NCI-H146 (cell line): ENCODE measurements around the gene PRELID3B.
A peak's percentile ranks its signal among the peaks of the same experiment; 100 is the strongest.

Experiments
- DNase-seq: peaks from one replicate; lab custom pipeline; 2025; lab: John Stamatoyannopoulos, UW

The PRELID3B gene

DNA sequence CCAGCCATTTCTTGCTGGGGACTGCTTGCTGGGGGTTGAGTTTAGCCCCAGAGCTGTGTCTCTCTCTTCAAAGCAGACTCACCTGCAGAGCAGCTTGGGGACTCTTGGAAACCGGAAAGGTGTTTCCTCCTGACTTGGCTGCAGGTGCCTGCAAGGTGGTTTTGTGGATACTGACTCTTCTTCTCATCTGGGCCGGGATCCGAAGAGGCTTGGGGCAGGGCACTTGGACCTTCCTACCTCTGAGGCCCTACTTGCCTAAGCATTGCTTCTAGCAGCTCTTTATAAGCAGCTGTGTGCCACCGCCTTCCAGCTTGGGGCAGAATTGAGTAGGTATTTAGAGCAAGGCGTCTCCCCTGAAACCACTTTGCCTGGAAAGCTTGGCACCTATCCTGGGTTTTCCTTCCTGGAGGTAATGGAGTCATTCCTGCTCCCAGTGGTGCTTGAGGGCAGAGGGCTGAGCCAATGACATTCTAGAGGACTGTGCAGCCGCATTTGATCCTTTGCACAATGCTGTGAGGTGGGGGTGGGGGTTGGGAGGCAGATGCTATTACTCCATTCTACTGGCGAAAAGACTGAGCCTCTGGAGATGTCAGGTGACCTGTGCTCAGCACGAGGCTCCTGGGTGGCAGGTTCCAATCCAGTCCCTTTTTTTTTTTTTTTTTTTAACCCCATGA, 32.1 kb downstream of the PRELID3B start:
- no peak for DNase-seq

DNA sequence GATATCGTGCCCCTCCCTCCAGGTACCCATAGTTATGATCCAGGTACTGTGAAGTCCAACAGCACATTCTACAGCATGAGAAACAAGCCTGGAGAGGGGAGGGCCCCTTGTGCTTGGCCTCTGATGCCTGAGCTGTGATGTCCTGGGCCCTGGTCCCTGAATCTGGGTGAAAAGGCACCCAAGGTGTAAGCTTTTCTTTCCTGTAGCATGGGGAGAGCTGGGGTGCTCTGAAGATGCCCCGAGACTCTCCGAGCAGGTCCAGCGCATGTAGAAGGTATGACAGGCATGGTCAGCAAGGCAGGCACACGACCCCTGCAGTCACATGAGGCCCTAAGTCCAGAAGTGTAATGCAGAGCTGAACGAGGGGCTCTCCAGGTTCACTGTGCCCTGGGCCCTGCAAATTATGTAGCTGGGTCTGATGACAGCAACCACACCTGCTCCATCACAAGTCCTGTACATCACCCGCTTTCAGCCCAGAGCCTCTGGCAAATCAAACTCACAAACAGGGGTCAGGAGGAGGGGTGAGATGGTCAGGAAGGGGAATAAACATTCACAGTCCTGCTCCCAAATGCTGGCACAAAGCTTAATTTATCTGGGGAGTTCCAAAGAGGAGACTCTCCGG, 33.8 kb downstream of the PRELID3B start:
- DNase-seq, result no peak

DNA sequence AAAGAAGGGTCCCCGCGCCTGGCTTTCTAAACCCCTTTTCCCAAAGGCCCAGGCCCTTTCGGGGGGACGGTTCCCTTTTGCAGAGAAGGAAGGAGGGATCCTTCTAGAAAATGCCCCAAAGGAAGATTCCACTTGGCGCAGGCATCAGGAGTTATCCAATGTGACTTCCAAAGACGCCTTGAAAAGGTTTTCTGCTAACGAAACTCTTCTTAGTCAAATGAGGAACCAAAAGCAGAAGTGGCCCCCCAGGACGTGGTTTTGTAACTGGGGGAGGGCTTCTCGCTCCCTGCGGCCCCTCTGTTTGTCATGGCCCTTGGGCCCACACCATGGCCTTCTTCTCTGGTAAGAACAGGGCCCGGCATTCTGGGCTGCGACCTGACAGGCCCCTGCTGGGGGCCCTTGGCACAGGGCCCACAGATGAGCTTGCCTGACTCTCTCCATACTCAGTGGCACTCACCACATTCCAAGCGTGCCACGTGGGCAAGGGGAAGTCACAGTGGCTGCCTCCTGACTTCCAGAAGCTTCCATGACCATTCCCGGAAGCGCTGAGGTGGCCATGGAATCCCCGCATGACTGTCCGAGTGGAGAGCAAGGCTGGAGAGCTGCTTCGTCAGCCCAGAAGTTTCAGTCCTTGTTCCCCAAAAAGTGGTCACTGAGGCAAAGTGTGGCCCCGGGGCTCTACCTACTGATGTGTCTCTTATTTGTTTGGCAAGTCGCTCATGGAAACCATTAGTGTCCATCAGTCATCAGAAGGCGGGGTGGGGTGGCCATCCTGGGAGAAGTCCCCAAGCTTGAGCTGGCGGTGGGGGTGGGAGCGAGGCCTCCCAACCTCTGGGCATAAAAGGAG, 34.7 kb downstream of the PRELID3B start:
- DNase-seq, result no peak

DNA sequence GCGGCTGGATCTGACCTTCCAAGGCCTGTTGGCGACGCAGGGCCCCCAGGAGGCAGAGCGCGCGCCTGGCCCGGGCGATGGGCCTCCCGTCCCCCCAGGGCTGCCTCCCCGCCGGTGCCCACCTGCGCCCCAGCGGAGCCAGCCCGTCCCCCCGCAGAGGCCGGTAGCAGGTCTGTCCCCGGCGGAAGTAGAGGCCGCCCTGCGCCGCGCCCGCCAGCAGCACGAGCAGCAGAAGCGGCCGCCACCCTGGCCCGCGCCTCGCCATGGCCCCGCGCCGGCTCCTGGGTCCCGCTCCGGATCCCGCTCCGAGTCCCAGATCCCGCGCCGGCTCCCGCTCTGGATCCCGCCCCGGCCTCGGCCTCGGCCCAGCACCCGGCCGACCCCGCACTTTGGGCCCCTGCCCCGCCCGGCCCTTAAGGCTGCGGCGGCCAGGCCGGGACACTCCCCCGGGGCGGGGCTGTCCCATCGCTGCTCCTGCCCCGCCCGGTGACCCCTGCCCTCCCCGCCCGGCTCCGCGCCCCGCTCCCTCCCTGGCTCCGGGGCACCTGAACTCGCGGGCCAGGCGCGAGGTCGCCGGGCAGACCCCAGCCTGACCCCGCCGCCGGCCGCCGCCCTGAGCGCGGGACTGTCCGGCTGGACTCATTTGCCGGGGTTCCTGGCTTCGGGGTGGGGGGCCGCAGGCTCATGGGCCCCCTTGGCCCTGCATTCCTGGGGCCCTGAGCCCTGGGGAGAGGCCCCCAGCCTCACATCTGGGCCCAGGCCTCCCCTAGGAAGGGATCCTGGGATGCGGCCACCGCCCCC, 35.5 kb downstream of the PRELID3B start, which contains the start of gene CTSZ:
Gene CTSZ, minus strand, starts transcription at position 391 of the 801 bp plus-strand sequence. Its CDS starts 126 bp downstream, at position 265.
- peak; percentile 51 for DNase-seq

DNA sequence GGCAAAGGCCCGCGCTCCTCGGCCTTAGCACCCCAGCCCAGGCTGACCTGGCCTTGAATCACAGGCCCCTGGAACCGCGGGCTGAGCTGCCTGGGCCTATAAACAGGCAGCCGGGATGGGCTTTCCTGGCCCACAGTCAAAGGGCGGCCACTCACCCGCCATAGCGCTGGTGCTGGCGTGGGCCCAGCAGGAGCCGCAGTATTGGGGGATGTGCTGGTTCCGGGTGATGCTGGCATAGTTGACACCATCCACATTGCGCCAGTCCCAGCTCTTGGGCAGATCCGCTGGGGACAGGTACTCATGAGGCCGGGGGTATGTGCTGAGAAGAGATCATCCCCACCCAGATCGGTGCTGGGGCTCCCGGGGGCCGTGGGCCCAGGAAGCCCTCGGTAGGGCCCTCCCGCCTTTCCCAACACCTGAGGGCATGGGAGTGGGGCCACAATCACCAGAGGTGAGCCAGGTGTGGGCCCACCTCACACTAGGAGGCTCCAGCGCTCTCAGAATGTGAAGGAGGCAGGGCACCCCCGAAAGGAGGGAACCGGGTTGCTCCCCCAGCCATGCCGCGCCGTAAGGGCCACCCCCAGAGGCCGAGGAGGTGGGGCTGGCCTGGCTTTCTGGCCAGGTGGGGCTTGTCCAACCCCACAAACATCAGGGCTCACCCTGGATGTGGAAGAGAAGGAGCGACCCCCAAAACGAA, 36.3 kb downstream of the PRELID3B start:
- DNase-seq, result no peak

DNA sequence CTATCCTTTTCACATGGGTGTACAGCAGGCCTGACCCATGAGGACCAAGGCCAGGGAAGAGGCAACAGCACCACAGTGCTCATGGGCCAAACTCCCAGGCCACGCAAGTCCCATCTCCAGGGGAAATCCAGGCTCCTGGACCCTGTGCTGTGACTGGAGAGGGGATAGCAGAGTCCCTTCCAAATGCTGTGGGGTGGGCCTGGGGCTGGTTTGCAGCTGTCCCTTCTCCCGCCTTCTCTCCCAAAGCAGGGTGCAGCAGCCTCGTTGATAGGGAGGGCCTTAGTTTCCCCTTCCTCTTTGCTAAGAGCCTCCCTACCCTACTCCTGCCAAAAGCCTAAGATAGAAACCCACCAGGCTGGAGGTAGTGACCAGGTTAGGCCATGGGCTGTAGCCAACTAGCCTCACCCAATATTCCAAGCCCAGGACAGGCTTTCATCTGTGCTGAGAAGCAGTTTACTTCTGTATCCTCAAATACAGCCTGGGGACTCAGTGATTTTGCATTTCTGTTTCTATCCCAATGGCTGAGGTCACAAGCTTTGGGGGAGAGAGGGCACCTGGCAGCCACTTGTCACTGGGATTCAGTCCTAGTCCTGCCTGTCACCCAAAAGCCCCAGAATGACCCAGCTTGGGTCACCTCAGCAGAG, 36.9 kb downstream of the PRELID3B start:
- no peak for DNase-seq

DNA sequence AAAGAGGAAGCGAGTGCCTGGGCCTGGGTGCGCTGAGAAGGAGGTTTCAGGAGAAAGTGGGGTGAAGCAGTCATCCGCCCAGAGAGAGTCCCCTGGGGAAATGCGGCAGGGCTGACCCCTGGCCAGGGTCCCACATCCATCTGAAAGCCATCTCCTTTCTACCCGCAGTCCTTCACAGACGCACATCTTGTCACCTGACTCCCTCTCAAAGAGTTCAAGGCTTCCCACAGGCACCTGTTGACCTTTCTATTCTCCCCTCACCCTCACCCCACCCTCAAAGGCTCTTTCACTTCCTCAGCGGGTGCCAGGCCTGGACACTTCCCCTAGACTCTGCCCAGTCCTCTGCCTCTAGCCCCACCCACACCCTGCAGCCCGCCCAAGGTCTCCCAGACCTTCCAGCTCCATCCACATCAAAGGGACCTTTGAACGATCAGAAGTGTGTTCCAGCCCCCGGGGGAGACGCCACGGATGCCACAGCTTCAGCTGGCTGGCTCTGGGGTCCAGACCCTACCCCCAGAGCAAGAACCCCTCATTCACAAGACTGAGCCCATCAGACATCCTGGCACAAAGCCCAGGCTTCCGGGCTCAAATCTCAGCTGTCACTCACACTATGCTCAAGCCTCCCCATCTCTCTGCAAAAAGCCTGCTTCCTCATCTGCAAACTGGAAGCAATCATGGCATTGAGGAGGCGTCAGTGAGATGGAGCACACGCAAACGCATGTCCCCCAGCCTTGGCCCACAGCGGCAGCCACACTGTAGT, 37.6 kb downstream of the PRELID3B start:
- no peak for DNase-seq

DNA sequence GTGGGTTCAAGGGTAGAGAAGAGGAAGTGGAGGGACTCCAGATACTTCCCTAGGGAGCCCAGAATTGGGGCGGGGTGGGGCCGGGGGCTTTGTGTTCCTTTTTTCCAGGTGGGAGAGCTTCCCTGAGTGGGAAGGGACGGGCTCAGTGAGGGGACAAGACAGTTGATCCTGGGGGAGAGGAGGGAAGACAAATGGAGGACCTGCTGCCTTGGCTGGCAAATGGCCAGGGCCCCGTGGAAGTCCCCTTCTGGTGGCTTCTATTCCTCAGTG, 38.2 kb downstream of the PRELID3B start:
- no peak for DNase-seq

DNA sequence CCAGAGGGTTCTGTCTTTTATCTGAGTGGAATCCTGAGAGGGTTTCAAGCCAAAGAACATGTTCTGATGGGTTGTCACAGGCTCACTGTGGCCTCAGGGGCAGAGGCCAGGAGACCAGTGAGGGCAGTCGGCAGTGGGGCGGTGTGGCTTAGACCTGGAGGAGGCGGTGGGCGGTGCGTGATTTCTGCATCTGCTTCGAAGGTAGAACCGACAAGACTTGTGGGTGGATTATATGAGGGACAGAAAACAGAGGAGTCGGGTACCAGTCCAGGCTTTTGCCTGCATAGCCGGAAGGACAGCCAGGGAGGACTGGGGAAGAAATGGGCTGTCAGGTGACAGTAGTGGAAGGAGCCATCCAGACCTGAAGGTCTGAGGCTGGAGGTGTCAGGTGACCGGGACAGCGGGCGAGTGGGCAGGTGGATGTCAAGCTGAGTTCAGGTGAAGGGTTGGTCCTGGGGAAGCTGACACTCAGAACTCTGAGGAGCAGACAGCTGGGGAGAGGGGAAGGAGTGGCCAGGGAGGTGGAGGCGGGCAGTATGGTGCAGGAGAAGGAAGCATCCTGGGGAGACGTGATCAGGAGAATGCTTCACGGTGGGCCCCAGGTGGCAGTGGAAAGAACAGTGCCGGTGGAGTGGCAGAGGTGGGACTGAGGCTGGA, 38.6 kb downstream of the PRELID3B start:
- DNase-seq, result no peak

DNA sequence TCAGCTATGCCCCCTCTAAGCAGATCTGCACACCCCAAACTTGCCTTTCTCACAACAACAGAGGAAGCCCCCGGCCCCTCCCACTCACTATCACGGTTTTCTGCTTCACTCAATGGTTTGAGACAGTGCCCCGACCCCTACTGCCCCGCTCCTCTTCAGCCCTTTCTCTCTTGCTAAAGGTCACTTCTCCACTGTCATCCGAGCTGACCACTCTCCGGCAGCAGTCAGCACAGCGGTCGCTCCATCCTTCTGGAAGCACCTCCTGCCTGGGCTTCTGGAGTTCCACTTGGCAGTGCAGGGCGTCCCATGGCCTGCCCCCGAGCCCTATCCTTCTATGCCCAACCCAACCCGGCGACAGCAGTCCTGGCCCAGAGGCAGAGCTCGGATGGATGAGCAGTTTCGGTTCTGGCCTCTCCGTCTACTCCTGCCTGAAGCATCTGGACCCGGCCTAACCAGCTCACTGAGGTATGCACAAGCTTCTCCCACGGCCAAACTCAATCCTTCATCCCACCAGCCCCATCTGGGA, 39.6 kb downstream of the PRELID3B start:
- DNase-seq, result no peak

DNA sequence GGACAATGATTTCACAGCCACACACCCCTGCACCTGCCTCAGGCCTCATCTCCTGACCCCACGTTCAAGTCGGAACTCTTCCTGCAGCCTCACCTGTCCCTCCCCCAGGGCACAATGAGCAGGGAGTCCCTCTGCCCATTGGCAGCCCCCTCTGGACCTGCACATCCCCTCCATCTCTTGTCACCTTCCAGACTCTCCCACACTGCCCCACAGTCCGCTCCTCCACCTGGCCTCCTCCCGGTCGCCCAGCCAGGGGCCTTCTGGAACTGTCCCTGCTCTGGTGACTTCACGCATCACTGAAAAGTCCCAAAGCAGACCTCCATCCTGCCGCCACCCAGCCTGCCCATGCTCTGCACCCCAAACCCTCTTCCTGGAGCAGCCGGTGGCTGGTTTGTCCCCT, 40.2 kb downstream of the PRELID3B start:
- DNase-seq, result no peak

DNA sequence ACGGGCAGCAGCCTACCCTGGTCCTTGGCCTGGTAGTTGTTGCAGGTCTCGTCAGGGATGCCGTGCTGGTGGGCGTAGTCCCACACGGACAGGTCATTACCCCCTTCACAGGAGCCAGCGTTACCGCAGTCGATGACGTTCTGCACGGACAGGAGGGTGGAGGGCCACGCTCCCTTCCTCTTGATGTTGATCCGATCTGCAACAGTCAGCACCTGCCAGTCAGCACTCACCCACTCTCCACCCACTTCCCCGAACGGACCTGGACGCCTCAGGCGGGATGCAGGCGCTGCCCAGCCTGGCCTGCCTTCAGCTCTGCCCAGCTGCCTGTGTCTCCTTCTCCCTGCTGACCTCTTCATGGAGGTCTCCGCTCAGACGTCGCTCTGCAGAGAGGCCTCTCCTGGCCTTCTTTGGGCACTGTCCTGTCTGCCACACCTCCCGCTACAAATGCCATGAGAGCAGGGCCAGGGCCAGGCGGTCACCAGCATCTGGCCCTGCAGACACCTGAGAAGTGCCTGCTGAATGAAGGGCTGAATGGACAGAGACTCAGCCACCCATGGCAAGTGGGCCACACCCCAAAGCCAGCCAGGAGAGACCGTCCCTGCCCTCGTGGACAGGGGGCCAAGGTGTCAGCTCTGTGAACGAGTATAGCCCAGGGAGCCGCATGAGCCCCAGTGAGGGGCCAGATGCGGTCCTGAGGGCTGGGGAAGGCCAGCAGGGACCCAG, 41.0 kb downstream of the PRELID3B start:
- no peak for DNase-seq

DNA sequence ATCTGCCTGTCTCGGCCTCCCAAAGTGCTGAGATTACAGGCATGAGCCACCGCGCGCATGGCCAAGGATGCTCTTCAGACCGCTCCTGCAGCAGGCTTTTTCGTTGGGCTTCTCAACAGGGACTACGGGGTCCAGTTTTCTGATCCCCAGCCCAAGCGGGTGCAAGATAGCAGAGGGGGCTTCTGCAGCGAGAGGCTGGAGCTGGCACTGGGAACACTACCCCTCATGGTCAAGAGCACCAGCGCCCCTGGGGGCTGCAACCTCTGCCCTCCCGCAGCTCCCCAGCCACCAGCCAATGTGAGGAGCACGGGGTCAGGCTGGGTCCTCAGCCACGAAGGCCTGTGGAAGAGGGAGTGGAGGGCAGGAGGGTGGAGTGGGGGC, 41.5 kb downstream of the PRELID3B start:
- no peak for DNase-seq

DNA sequence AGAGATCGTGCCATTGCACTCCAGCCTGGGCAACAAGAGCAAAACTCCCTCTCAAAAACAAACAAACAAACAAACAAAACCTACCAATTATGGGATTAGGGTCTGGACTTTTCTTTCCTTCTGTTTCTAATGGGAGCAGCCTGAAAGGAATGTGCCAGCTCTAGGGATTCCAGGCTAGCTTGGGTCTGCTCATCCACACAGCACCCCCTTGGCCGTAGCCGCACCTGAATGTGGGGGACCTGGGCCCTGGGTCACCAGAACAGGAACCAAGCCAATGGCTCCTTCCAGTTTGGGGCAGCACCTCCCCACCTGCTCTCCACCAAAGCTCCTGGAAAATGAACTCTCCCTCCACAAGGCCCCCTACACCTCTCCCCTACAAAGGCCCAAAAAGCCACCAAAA, 42.3 kb downstream of the PRELID3B start:
- DNase-seq, result no peak

DNA sequence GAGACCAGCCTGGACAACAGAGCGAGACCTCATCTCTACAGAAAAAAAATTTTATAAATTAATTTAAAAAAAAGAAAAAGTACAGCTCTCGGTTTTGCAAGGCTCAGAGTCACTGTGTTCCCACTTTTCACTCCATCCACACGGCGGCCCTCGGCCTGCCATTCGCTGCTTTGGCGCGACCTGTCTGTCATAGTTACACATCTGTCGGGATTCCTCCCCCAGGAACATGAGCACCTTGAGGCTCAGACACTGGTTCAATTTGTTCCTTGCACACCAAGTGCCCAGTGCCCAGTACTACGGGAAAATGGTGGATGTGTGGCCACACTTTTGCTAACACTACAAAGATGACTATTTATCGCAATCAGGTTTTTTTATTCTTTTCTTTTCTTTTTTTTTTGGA, 43.9 kb downstream of the PRELID3B start:
- no peak for DNase-seq

DNA sequence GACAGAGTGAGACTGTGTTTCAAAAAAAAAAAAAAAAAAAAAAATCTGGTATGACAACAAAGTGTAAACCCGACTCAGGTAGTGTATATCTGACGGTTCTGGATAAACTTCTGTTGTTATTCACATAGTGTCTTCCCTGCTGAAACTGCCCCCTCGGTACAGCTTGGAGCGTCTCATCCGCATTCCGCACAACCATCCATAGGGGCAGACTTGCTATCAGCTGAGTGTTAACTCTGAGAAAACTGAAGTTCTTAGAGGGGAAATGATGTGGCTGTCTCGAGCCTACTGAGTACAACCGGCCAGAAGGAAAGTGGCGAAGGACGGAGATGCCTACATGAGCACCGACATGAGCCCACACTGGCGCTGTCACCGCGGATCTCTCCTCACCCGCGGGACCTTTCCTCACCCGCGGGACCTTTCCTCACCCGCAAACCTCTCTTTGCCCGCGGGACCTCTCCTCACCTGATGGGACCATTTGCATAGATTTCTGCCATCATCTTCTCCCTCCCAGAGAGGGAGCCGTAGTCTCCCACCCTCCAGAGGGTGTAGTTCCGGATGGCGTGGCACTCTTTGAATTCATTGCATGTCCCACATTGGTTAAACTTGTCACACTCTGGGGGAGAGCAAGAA, 45.3 kb downstream of the PRELID3B start:
- no peak for DNase-seq

DNA sequence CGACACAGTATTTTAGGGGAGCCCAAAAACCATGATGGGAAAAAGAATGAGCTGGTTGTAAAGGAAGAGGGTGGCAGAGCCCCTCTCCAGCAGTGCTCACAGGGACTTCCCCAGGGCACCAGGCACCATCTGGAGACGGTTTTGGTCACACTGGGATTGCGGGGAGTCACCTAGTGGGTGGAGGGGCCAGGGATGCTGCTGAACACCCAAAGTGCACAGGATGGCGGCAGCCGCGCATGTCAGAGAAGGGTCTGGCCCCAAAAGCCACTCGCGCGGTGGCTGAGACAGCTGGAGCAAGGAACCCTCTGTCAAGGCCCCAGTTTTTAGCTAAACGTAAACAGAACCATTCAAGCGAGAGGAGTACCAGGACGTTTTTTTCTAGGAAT, 46.4 kb downstream of the PRELID3B start:
- DNase-seq, result no peak

DNA sequence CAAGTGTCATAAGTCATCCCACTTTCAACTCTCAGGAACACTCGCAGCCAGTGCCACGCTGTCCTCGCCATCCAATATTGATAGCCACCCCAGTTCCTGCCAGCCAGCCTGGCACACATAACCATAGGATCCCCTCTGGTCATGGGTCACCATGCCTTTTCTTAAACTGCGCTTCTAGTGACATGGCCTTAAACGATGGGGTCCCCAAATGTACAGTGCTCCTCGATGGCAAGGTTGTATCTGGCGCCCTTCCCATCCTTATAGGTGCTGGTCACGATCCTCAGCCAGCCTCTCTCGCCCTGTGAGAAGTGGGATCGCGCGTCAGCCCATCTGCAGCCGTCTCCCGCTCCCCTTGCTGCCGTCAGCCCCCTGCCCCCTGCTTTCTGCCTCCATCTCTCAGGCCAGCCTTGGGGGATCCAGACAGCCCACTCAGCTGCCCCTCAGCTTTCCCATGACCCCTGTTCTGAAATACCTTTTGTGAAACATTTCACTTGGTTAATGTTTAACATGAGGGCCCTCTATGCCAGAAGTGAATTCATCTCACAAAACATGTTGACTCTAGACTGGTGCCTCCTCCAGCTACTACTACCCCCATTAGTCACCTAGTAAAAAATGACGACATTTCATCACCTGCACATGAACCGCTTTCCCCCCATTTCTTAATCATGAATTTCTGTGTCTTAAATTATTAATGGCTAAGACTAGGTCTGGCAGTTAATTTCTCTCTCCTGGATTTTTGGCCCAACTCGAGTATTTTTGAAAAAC, 46.9 kb downstream of the PRELID3B start:
- no peak for DNase-seq
